Kidney epithelial cell (primary cell): ENCODE data around the gene TNFRSF25. TPM values are rescaled to one million over a fixed set of nuclear protein-coding genes. Genes with fewer than 3 reads are reported as not detected.

ENCODE experiments used
- DNase-seq: peaks from one replicate; pipeline ENCODE4 v3.0.0-alpha.2; 2010; ENCODE audit warnings: low read depth
- H3K27me3 ChIP-seq: 2 replicates; pipeline ENCODE4 v1.6.0; 2011; ENCODE audit warnings: low read length; ENCODE audit not compliant: control insufficient read depth, insufficient read depth
- H3K36me3 ChIP-seq: 2 replicates; pipeline ENCODE4 v1.5.1; 2011; ENCODE audit warnings: low read length; ENCODE audit not compliant: control insufficient read depth, insufficient read depth
- H3K4me3 ChIP-seq: 2 replicates; pipeline ENCODE4 v1.5.1; 2011; ENCODE audit warnings: low read depth, mild to moderate bottlenecking, control low read depth, low read length
- CTCF ChIP-seq: IDR thresholded peaks from 2 replicates; pipeline ENCODE4 v1.5.1; 2011; ENCODE audit warnings: mild to moderate bottlenecking, moderate library complexity, low read length, control low read depth, inconsistent platforms; ENCODE audit not compliant: insufficient read depth, poor library complexity, severe bottlenecking
- total RNA-seq: library from RNA; depleted of rRNA; stranded (reverse); fragments of >200 nt; gene quantifications from 2 replicates; pipeline ENCODE4 v1.2.3, GENCODE V29; 2015

The TNFRSF25 gene
- total RNA-seq, 1 donor from 2014 or later = 20.2 TPM

- no peak for TF ChIP-seq CTCF
- no peak for DNase-seq
- no peaks in the 10 kb centered on the region for H3K36me3 ChIP-seq
- peaks cover 6% of the 10 kb centered on the region for H3K27me3 ChIP-seq
- no peak overlapping the region for H3K4me3 ChIP-seq
Measured at GRCh38 chr1:6508816-6509189, 42.8 kb upstream of the TNFRSF25 start.

- TF ChIP-seq CTCF = no peak
- Histone ChIP-seq H3K4me3 (no peak overlapping the region), H3K36me3 (no peaks in the 10 kb centered on the region), H3K27me3 (peaks cover 6% of the 10 kb centered on the region)
- DNase-seq = no peak
Measured at GRCh38 chr1:6508154-6508815, 42.3 kb upstream of the TNFRSF25 start.

DNA sequence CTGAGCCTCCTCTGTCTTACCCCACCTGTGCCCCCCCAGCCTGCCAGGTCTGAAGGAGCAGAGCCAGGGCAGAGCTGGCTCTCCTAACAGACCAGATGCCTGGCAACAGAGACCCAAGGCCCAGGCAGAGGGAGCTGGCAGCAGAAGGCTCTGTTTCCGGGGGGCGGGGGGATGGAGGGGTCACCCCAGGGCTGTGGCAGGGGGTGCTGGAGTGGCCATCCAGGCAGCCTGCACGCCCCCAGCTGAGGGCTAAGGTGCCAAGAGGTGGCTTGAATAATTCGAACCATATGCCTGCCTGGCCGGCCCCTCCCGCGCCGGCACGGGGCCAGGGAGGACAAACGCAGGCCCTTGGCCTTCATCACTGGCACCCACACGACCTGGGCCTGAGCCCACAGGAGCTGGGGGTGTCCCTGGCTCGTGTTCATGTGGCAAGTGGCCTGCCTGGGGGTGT lies 41.5 kb upstream of the TNFRSF25 start:
- no peaks in the 10 kb centered on the region for H3K36me3 ChIP-seq
- no peak overlapping the region for H3K4me3 ChIP-seq
- peaks cover 7% of the 10 kb centered on the region for H3K27me3 ChIP-seq
- DNase-seq = no peak
- TF ChIP-seq CTCF = no peak

DNA sequence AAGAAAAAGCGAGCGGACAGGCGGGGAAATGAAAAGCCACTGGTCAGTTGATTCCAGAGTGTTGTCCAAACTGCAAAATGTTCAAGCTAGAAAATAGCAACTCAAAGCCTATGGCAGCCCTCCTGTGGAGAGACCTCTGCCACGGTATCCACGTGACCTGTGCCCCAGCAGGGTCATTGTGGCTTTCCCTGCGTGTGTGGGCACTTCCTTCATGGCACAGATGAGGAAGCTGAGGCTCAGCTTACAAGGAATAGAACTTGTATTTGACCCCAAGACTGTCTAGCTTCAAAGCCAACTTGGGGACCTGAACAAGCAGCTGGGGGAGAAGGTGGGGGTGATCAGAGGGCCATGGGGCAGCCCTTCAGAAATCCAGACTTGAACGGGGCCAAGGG lies 41.1 kb upstream of the TNFRSF25 start:
- DNase-seq = no peak
- no peak for TF ChIP-seq CTCF
- Histone ChIP-seq H3K36me3 (no peaks in the 10 kb centered on the region), H3K4me3 (no peak overlapping the region), H3K27me3 (peaks cover 11% of the 10 kb centered on the region)

GRCh38 chr1:6506210-6507036 lies 40.5 kb upstream of the TNFRSF25 start:
- no peak for DNase-seq
- no peak for TF ChIP-seq CTCF
- Histone ChIP-seq H3K4me3 (no peak overlapping the region), H3K27me3 (peaks cover 16% of the 10 kb centered on the region), H3K36me3 (no peaks in the 10 kb centered on the region)
